ENCODE data around the gene PANK2. TPM values are rescaled to one million over a fixed set of nuclear protein-coding genes. Genes with fewer than 3 reads are reported as not detected.
"Not testable (repeated sequence)": the region's sequence is repeated elsewhere in the genome, so short reads cannot be mapped to it uniquely, and the experiment has no call there.

The PANK2 gene
- total and polyA plus RNA-seq, 10 of the 15 experiments (the other 5 are each of a cell fraction or from before 2014, with no cell fraction given) = 13.2 to 43.4 (median 33.3) TPM

DNA sequence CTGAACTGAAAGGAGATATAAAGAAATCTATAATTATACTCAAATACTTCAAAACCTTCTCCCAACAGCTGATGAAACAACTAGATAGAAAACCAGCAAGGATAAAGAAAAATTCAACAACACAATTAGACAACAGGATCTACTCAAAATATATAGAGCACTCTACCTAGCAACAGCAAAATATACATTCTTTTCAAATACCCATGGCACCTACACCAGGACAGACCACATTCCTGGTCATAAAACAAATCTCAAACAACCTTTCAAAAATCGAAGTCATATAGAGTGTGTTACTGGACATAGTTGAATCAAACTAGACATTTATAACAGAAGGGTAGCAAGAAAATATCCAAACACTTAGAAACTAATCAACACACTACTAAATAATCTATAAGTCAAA, 83.0 kb downstream of the PANK2 start (continued):
- no peak for TF ChIP-seq E4F1 (IDR thresholded peaks at IDR 0.05; ENCODE audit: borderline replicate concordance, partially characterized antibody)
- TF ChIP-seq USF1 (IDR thresholded peaks at IDR 0.05; ENCODE audit: borderline replicate concordance, extremely low read length, insufficient read depth, low read depth, low read length) = no peak
- TF ChIP-seq ETV6 (conservative IDR thresholded peaks at IDR 0.05 in 1 of 2, IDR thresholded peaks at IDR 0.05 in 1 of 2; ENCODE audit: borderline replicate concordance in 1 of 2, low read depth in 1 of 2) = no peak
- TF ChIP-seq ASH2L (IDR thresholded peaks at IDR 0.05; ENCODE audit: borderline replicate concordance, low read depth) = no peak

DNA sequence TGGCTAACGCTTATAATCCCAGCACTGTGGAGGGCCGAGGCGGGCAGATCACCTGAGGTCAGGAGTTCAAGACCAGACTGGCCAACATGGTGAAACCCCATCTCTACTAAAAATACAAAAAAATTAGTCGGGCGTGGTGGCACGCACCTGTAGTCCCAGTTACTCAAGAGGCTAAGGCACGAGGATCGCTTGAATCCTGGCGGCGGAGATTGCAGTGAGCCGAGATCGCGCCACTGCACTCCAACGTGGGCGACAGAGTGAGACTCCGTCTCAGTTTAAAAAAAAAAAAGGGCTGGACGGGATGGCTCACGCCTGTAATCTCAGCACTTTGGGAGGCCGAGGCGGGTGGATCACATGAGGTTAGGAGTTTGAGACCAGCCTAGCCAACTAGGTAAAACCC, 83.4 kb downstream of the PANK2 start:
- 87% methylated on average over 19 of the region's 20 CpGs for WGBS (ENCODE audit: insufficient coverage, insufficient replicate concordance, low lambda C conversion rate, missing lambda C conversion rate)
- ATAC-seq; H4K20me1 ChIP-seq (ENCODE audit: control insufficient read depth, insufficient read depth); H3K4me1 ChIP-seq (ENCODE audit: control insufficient read depth, insufficient read depth, low read length); SMC1A ChIA-PET (ENCODE audit: uncharacterized antibody, unreplicated experiment); intact Hi-C loops (cut with micrococcal nuclease; ENCODE audit: unreplicated experiment); H3K4me2 ChIP-seq (ENCODE audit: control insufficient read depth, insufficient read depth); H2AFZ ChIP-seq (ENCODE audit: control insufficient read depth, low read depth, low read length); H3K9me3 ChIP-seq (replicated peaks; ENCODE audit: control insufficient read depth, insufficient read depth, low read length); H3K79me2 ChIP-seq (ENCODE audit: control insufficient read depth, insufficient read depth, low read length); H3K27me3 ChIP-seq (replicated peaks in 1 of 2; ENCODE audit: control insufficient read depth in 2 of 2, insufficient read depth in 2 of 2, low read length in 1 of 2); H3K4me3 ChIP-seq; DNase-seq (ENCODE audit: low read depth, low spot score); H3K9ac ChIP-seq (ENCODE audit: control insufficient read depth, insufficient read depth, low read length); BruUV-seq (replicated peaks); in situ Hi-C loops (cut with MboI); FAIRE-seq; H3K36me3 ChIP-seq (ENCODE audit: control insufficient read depth in 2 of 2, insufficient read depth in 2 of 2, low read length in 1 of 2); H3K27ac ChIP-seq (ENCODE audit: control insufficient read depth, insufficient read depth): not testable (repeated sequence)
- ChIA-PET POLR2A (interaction anchor here (0.6 kb wide), 2 partner anchors 59 to 610 kb away, joined by 3 to 4 read pairs; no protein-coding TSS in a partner anchor), RAD21 (ENCODE audit: unreplicated experiment) (interaction anchor here (0.6 kb wide), 1 partner anchor 98 kb away, joined by 3 read pairs; no protein-coding TSS in a partner anchor), CTCF (interaction anchor here (0.6 to 0.7 kb wide), 2 partner anchors 15 to 17 kb away, joined by 3 to 4 read pairs; no protein-coding TSS in a partner anchor)

All from GM12878 (cell line).